Heart right ventricle (tissue), 16 donors: ENCODE measurements around the gene LCAT. TPM values are rescaled to one million over a fixed set of nuclear protein-coding genes. Genes with fewer than 3 reads are reported as not detected.

ENCODE experiments used
- ATAC-seq, 8 donors: fragments of 200-7000 bp; cut with Tn5 transposase; one replicate each; pipeline ENCODE4 v1.9.1; 2020; ENCODE audit warnings: mild to moderate bottlenecking in 8 of 8, moderate library complexity in 8 of 8, moderate number of reproducible peaks in 1 of 8
- DNase-seq, 2 donors: peaks; one replicate each; pipeline ENCODE4 v3.0.0-alpha.2; 2020
- H3K27ac ChIP-seq, 10 donors: fragments of 200-600 bp; sonication (generic) in 2 of 10; one replicate each; pipeline versions ENCODE4 v1.5.0 to v1.8.0; 2020 to 2022; ENCODE audit warnings: mild to moderate bottlenecking in 3 of 10
- H3K27me3 ChIP-seq, 7 donors: fragments of 200-600 bp; one replicate each; pipeline ENCODE4 v1.8.0; 2021 to 2022; ENCODE audit warnings: mild to moderate bottlenecking in 2 of 7
- H3K36me3 ChIP-seq, 9 donors: fragments of 200-600 bp; sonication (generic) in 1 of 9; one replicate each; pipeline versions ENCODE4 v1.5.0 to v1.8.0; 2020 to 2022; ENCODE audit warnings: mild to moderate bottlenecking in 2 of 9
- H3K4me1 ChIP-seq, 9 donors: fragments of 200-600 bp; sonication (generic) in 1 of 9; one replicate each; pipeline versions ENCODE4 v1.5.0 to v1.8.0; 2020 to 2022; ENCODE audit warnings: mild to moderate bottlenecking in 4 of 9
- H3K4me3 ChIP-seq, 10 donors: fragments of 200-600 bp; sonication (generic) in 2 of 10; one replicate each; pipeline versions ENCODE4 v1.5.0 to v1.8.0; 2020 to 2022; ENCODE audit warnings: mild to moderate bottlenecking in 7 of 10, moderate library complexity in 2 of 10
- H3K9me3 ChIP-seq, 11 donors: fragments of 200-600 bp in 10 of 11; sonication (generic) in 2 of 11; one replicate each; pipeline versions ENCODE4 v1.5.0 to v1.8.0; 2013 to 2022; ENCODE audit warnings: mild to moderate bottlenecking in 2 of 11, control low read depth in 1 of 11, moderate library complexity in 1 of 11
- CTCF ChIP-seq, 9 donors: fragments of 200-600 bp; sonication (generic) in 2 of 9; IDR thresholded peaks; one replicate each; pipeline versions ENCODE4 v1.5.0 to v1.8.0; 2021 to 2022; ENCODE audit warnings: antibody characterized with exemption in 9 of 9, mild to moderate bottlenecking in 5 of 9, moderate library complexity in 1 of 9
- WGBS, 2 donors: extraction: QIAGEN DNeasy Blood & Tissue Kit; methylation state at CpG; one replicate each; pipeline ENCODE4 v1.1.7; 2013; ENCODE audit warnings: inconsistent platforms in 1 of 2; 5-methylcytosine and 5-hydroxymethylcytosine counted together
- intact Hi-C, 10 donors: fragments of 100-400 bp; cut with DNase I; formaldehyde crosslinking; loops; one replicate each; pipeline versions ENCODE4 v1.11.1 to v1.14.2; 2022
- long read RNA-seq, 3 donors: library from polyadenylated mRNA; unstranded; transcript quantifications; one replicate each; pipeline ENCODE4 v2.0.0, GENCODE V29; 2020 to 2021
- polyA plus RNA-seq, 2 donors: library from polyadenylated mRNA; stranded (reverse); fragments of 200-250 nt; gene quantifications; one replicate each; pipeline ENCODE4 v1.2.3, GENCODE V29; 2013
- total RNA-seq, 10 donors: library from RNA; stranded (reverse); fragmentation: NEBNext Ultra II Directional in 3 of 10; extraction: Animal tissue kit (Norgen Biotek cat#: 25700) in 3 of 10; gene quantifications; one replicate each; pipeline versions ENCODE4 v1.2.1 to v1.2.4, GENCODE V29; 2021 to 2023
- donor health status: Arrhythmogenic right ventricular cardiomyopathy.
- donor health status: ischemic (EF 13 %, LVEDD 7.1; RV severe dilation, severe dysfunction).
- donor health status: healthy with polysubstance abuse.
- donor health status: DM: no; HTN: yes; CAD: no.
- donor health status: DM: no; HTN: no; CAD: no.
- donor health status: ischemic (EF 25% LVEDD 6.9; RV normal size, moderate dysfunction).
- donor health status: ischemic (EF 25% LVEDD 5.7; RV mildly dilated, moderate dysfunction).
- donor health status: healthy.
- donor health status: DM: yes; HTN: yes; CAD: no.
- donor health status: Ischemic cardiomyopathy.
- donor health status: ischemic (EF 35%, LVEDD 5.7; RV mildly dilated, moderate dysfunction).
- donor health status: nonischemic (EF 11% LVEDD 7.7; RV severe dilation, severe dysfunction).
- donor health status: DM: yes; HTN: yes; CAD: no.
- donor health status: PGD.
- donor health status: ischemic (EF 29% LVEDD 5.4; RV normal size, mild dysfunction).
- donor health status: nonischemic (EF 23%, LVEDD 6.1; RV moderate dilation, normal function).

Gene LCAT, protein sequence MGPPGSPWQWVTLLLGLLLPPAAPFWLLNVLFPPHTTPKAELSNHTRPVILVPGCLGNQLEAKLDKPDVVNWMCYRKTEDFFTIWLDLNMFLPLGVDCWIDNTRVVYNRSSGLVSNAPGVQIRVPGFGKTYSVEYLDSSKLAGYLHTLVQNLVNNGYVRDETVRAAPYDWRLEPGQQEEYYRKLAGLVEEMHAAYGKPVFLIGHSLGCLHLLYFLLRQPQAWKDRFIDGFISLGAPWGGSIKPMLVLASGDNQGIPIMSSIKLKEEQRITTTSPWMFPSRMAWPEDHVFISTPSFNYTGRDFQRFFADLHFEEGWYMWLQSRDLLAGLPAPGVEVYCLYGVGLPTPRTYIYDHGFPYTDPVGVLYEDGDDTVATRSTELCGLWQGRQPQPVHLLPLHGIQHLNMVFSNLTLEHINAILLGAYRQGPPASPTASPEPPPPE
- total RNA-seq (10 to 100 TPM; 14.4 to 24.6 (median 20.6) TPM), polyA plus RNA-seq (10 to 100 TPM; 18.1 to 96.5 TPM)
- long read RNA-seq, donor 1, transcript LCAT-204 (5 exons, 1,240 nt) = major isoform, 13 of 27 reads
- long read RNA-seq, donor 1, partial matches to known transcripts = 3 of 27 reads
- long read RNA-seq, donor 1, other reads (novel, unspliced or antisense) = 9 of 27 reads
- long read RNA-seq, donor 2, transcript LCAT-204 (5 exons, 1,240 nt) = major isoform, 10 of 21 reads
- long read RNA-seq, donor 2, partial matches to known transcripts = 5 of 21 reads
- long read RNA-seq, donor 2, other reads (novel, unspliced or antisense) = 5 of 21 reads
- long read RNA-seq, donor 3, transcript LCAT-204 (5 exons, 1,240 nt) = major isoform, 10 of 22 reads
- long read RNA-seq, donor 3, partial matches to known transcripts = 1 of 22 reads
- long read RNA-seq, donor 3, other reads (novel, unspliced or antisense) = 8 of 22 reads

GRCh38 chr16:67943619-67944504 lies at the start of gene LCAT:
TSS of gene LCAT (minus strand) at chr16:67944120. CDS start at chr16:67944101, 19 bp downstream.
- H3K4me1 ChIP-seq = peaks cover 15 to 76% (median 45%) of the 10 kb centered on the region in 9 donors
- DNase-seq (peak; percentile 62 to 72), ATAC-seq (peak; percentile 43 to 62 (median 56))
- peaks cover 0 to 100% (median 73%) of the 10 kb centered on the region in 9 donors for H3K36me3 ChIP-seq
- intact Hi-C loops = loop anchor here in 1 of 10 donors (10.0 kb wide), 1 partner anchor 399 kb away; no protein-coding TSS in a partner anchor
- TF ChIP-seq CTCF (IDR thresholded peaks at IDR 0.05) = peak in 3 of 9 donors; percentile 5 to 21 (median 7)
- peak within 1 kb of the TSS; percentile 28 to 83 (median 72) for H3K27ac ChIP-seq
- H3K9me3 ChIP-seq = no peaks in the 10 kb centered on the region
- H3K27me3 ChIP-seq = no peaks in the 10 kb centered on the region
- no peak within 1 kb of the TSS for H3K4me3 ChIP-seq
- WGBS, 2 donors = 57 to 61% methylated on average over 23 of the region's 23 CpGs

GRCh38 chr16:67993207-67994039 lies 49.5 kb upstream of the LCAT start:
- ATAC-seq (peak; percentile 91 to 96 (median 95)), DNase-seq (peak; percentile 84 to 88)
- peaks cover 0 to 3% (median 0%) of the 10 kb centered on the region in 9 donors for H3K36me3 ChIP-seq
- peak overlapping the region; percentile 70 to 93 (median 80) for H3K27ac ChIP-seq
- intact Hi-C loops = loop anchor here in 9 of 10 donors (1.0 to 10.0 kb wide), 8 partner anchors 47 to 241 kb away; partner anchors contain the start of genes ESRP2 (in 2 of the 9) and PSMB10 (in 1 of the 9)
- WGBS, 2 donors = 10 to 14% methylated on average over 37 to 39 of the region's 39 CpGs
- peak overlapping the region in 9 of 10 donors; percentile 5 to 55 (median 45) for H3K4me3 ChIP-seq
- H3K4me1 ChIP-seq = peaks cover 4 to 33% (median 13%) of the 10 kb centered on the region in 9 donors
- TF ChIP-seq CTCF (IDR thresholded peaks at IDR 0.05) = peak; percentile 98 to 100 (median 99)
- no peaks in the 10 kb centered on the region for H3K27me3 ChIP-seq
- H3K9me3 ChIP-seq = no peaks in the 10 kb centered on the region

- ATAC-seq = peak in 4 of 8 donors; percentile 2 to 35 (median 12)
- Histone ChIP-seq H3K36me3 (peaks cover 0 to 3% (median 0%) of the 10 kb centered on the region in 9 donors), H3K4me1 (peaks cover 4 to 31% (median 14%) of the 10 kb centered on the region in 9 donors), H3K27ac (peak overlapping the region in 8 of 10 donors; percentile 71 to 93 (median 81)), H3K9me3 (no peaks in the 10 kb centered on the region), H3K4me3 (peak overlapping the region in 5 of 10 donors; percentile 45 to 55 (median 49)), H3K27me3 (no peaks in the 10 kb centered on the region)
- intact Hi-C loops = loop anchor here in 9 of 10 donors (1.0 to 10.0 kb wide), 8 partner anchors 48 to 242 kb away; partner anchors contain the start of genes ESRP2 (in 2 of the 9) and PSMB10 (in 1 of the 9)
- 74% methylated on average over 20 of the region's 20 CpGs for WGBS, 2 donors
- no peak for TF ChIP-seq CTCF (IDR thresholded peaks at IDR 0.05)
- DNase-seq = no peak
Observed at GRCh38 chr16:67992661-67993206, 48.8 kb upstream of the LCAT start.
